Hepatocyte (in vitro differentiated cells): Measurements from ENCODE around the gene BEST1. TPM values are rescaled to one million over a fixed set of nuclear protein-coding genes. Genes with fewer than 3 reads are reported as not detected.

ENCODE experiments used
- DNase-seq: peaks from one replicate; pipeline ENCODE4 v3.0.0-alpha.2; 2016; ENCODE audit warnings: low spot score
- H2AFZ ChIP-seq: fragments of 200-600 bp; sonication (generic); 2 replicates; pipeline ENCODE4 v1.6.0; 2016; ENCODE audit warnings: antibody characterized with exemption, mild to moderate bottlenecking
- H3K27ac ChIP-seq: fragments of 200-600 bp; sonication (generic); 2 replicates; pipeline ENCODE4 v1.5.1; 2016; ENCODE audit warnings: mild to moderate bottlenecking
- H3K27me3 ChIP-seq: fragments of 200-600 bp; sonication (generic); 2 replicates; pipeline ENCODE4 v1.6.1; 2016
- H3K36me3 ChIP-seq: fragments of 200-600 bp; sonication (generic); replicated peaks from 2 replicates; pipeline ENCODE4 v1.5.1; 2016; ENCODE audit warnings: low read depth; ENCODE audit not compliant: insufficient read depth
- H3K4me1 ChIP-seq: fragments of 200-600 bp; sonication (generic); 2 replicates; pipeline ENCODE4 v1.5.1; 2016; ENCODE audit warnings: mild to moderate bottlenecking, moderate library complexity; ENCODE audit not compliant: insufficient read depth
- H3K4me2 ChIP-seq: fragments of 200-600 bp; sonication (generic); 2 replicates; pipeline ENCODE4 v1.6.0; 2016
- H3K4me3 ChIP-seq: fragments of 200-600 bp; sonication (generic); 2 replicates; pipeline ENCODE4 v1.5.1; 2016; ENCODE audit warnings: mild to moderate bottlenecking
- H3K79me2 ChIP-seq: fragments of 200-600 bp; sonication (generic); 2 replicates; pipeline ENCODE4 v1.6.0; 2017; ENCODE audit warnings: mild to moderate bottlenecking
- H3K9me2 ChIP-seq: fragments of 200-600 bp; sonication (generic); replicated peaks from 2 replicates; pipeline ENCODE4 v1.6.0; 2017; ENCODE audit warnings: mild to moderate bottlenecking; ENCODE audit not compliant: insufficient read depth
- H3K9me3 ChIP-seq: fragments of 200-600 bp; sonication (generic); 2 replicates; pipeline ENCODE4 v1.5.1; 2016; ENCODE audit warnings: low read depth, mild to moderate bottlenecking
- H4K20me1 ChIP-seq: fragments of 200-600 bp; sonication (generic); 2 replicates; pipeline ENCODE4 v1.6.0; 2016; ENCODE audit warnings: mild to moderate bottlenecking; ENCODE audit not compliant: insufficient read depth, poor library complexity, severe bottlenecking
- EZH2 ChIP-seq: fragments of 200-600 bp; sonication (generic); IDR thresholded peaks from 2 replicates; pipeline ENCODE4 v1.6.1; 2016; ENCODE audit warnings: antibody characterized with exemption, mild to moderate bottlenecking, borderline replicate concordance
- EZH2phosphoT487 ChIP-seq: fragments of 200-600 bp; sonication (generic); IDR thresholded peaks from one replicate; pipeline ENCODE4 v1.6.1; 2018; ENCODE audit warnings: antibody characterized with exemption, mild to moderate bottlenecking, low read depth, moderate library complexity; ENCODE audit not compliant: unreplicated experiment, severe bottlenecking
- WGBS: methylation state at CpG from one replicate; pipeline ENCODE4 v1.1.6; 2016; ENCODE audit warnings: low lambda C conversion rate; ENCODE audit errors: missing lambda C conversion rate; 5-methylcytosine and 5-hydroxymethylcytosine counted together
- polyA plus RNA-seq: library from polyadenylated mRNA; unstranded; fragments of >200 nt; fragmentation: Nextera tagmentation; extraction: Ambion mirVana; gene quantifications from 2 replicates; pipeline ENCODE4 v1.2.1, GENCODE V29; 2016
- total RNA-seq: library from RNA; depleted of rRNA; stranded (reverse); fragments of >200 nt; gene quantifications from 2 replicates; pipeline ENCODE4 v1.2.3, GENCODE V29; 2014
- TF ChIP-seq, protein P1 (sequence below): fragments of 200-600 bp; sonication (generic); IDR thresholded peaks from 2 replicates; pipeline ENCODE4 v1.5.1; 2016; ENCODE audit warnings: antibody characterized with exemption, mild to moderate bottlenecking; ENCODE audit not compliant: poor library complexity

The BEST1 gene
- total and polyA plus RNA-seq, 2 experiments from 2014 or later, result 3.5 to 5.7 TPM

DNA sequence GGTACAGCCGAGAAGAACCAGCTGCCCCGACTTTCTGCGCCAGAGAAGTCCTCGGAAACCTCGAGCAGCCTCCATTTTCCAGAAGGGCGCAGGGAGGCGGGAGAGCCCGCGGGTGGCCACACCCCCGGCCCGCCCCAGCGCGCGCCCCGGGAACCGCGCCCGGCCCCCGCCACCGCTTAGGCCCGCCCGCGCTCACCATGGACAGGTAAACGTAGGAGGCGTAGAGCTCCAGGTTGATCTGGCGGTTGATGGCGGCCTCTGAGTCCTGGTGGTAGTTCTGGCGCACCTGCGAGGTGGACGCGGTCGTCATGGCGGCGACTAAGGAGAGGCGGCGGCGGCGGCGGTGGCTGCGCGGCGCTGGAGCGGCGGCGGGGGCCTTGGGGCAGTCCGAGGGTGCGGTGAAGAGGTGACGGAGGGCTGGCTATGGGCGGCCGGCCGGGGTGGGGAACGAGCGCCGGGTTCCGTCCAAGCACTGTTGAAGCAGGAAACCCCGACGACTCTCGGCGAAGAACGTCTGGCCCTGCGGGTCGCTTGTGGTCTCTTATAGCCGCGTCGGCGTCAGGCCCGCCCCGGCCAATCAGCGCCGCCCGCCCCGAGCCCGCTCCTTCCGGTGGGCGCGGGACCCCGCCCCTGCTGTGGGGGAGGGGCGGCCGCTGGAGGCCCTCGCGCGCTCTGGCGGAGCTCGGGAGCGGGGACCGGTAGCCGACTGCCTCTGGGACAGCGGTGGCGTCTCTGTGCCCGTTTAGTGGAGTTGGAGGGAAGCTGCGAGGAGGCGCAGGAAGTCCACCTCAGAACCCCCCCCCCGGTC lies 17.2 kb downstream of the BEST1 start, which contains the start of gene FTH1:
Gene FTH1, minus strand, starts transcription at position 519 of the 808 bp plus-strand sequence. Its CDS starts 209 bp downstream, at position 310.
- Histone ChIP-seq H3K4me2 (peak within 1 kb of the TSS; percentile 90), H4K20me1 (peaks cover 34% of the 10 kb centered on the region), H3K4me3 (peak within 1 kb of the TSS; percentile 93), H3K9me3 (no peaks in the 10 kb centered on the region), H3K27ac (peak within 1 kb of the TSS; percentile 98), H3K9me2 (no peaks in the 10 kb centered on the region), H2AFZ (peak within 1 kb of the TSS; percentile 28), H3K36me3 (no peaks in the 10 kb centered on the region), H3K4me1 (peaks cover 40% of the 10 kb centered on the region), H3K27me3 (no peaks in the 10 kb centered on the region), H3K79me2 (peaks cover 55% of the 10 kb centered on the region)
- 2% methylated on average over 56 of the region's 93 CpGs for WGBS
- peak; percentile 97 for DNase-seq
- TF ChIP-seq EZH2phosphoT487 (no peak), EZH2 (no peak)
- TF ChIP-seq, protein P1, sequence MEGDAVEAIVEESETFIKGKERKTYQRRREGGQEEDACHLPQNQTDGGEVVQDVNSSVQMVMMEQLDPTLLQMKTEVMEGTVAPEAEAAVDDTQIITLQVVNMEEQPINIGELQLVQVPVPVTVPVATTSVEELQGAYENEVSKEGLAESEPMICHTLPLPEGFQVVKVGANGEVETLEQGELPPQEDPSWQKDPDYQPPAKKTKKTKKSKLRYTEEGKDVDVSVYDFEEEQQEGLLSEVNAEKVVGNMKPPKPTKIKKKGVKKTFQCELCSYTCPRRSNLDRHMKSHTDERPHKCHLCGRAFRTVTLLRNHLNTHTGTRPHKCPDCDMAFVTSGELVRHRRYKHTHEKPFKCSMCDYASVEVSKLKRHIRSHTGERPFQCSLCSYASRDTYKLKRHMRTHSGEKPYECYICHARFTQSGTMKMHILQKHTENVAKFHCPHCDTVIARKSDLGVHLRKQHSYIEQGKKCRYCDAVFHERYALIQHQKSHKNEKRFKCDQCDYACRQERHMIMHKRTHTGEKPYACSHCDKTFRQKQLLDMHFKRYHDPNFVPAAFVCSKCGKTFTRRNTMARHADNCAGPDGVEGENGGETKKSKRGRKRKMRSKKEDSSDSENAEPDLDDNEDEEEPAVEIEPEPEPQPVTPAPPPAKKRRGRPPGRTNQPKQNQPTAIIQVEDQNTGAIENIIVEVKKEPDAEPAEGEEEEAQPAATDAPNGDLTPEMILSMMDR, result no peak

DNA sequence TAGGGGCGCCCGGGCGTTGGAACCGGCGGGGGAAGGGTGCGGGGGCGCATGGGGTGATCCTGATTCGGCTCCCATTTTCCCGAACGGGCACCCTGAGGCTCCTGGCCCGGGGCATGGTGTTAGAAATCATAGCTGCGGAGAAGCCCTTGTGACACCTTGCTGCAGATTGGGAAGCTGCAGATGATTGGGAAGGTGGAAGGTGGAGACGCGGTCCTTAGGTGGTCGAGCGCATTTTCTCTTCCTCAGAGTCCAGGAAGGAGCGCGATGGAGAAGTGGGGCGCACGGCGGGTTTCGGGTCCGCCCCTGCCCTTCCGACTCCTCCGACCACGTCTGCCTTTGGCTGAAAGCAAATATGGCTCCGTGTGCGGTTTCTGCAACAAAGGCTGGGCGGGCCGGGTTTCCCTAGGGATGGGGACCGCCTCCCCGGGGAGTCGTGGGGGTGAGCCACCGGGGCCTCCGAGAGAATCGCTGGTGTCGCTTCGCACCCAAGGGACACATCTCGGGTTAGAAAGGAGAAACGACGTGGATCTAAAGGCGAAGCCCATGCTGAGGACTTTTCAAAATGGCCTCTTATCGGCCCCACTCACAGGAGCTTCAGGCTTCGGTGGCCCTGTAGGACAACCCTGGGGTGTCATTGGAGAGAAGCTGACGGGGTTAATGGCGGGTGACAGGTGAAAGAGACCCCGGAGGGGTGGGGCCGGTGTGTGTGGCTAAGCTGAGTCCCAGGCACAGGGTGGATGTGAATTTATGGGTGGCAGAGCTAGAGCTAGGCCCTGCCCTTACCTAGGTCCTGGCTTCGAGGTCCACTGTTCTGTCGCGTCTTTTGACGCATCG lies 18.0 kb downstream of the BEST1 start:
- H4K20me1 ChIP-seq, result peaks cover 34% of the 10 kb centered on the region
- H3K79me2 ChIP-seq, result peaks cover 55% of the 10 kb centered on the region
- H2AFZ ChIP-seq, result peak overlapping the region; percentile 28
- TF ChIP-seq EZH2phosphoT487 (no peak), EZH2 (no peak)
- TF ChIP-seq, protein P1, result no peak
- H3K27ac ChIP-seq, result peak overlapping the region; percentile 98
- WGBS, result 17% methylated on average over 46 of the region's 53 CpGs
- H3K36me3 ChIP-seq, result no peaks in the 10 kb centered on the region
- peak; percentile 53 for DNase-seq
- peaks cover 46% of the 10 kb centered on the region for H3K4me1 ChIP-seq
- H3K9me2 ChIP-seq, result no peaks in the 10 kb centered on the region
- H3K27me3 ChIP-seq, result no peaks in the 10 kb centered on the region
- H3K4me2 ChIP-seq, result peak overlapping the region; percentile 89
- H3K4me3 ChIP-seq, result peak overlapping the region; percentile 78
- no peaks in the 10 kb centered on the region for H3K9me3 ChIP-seq

DNA sequence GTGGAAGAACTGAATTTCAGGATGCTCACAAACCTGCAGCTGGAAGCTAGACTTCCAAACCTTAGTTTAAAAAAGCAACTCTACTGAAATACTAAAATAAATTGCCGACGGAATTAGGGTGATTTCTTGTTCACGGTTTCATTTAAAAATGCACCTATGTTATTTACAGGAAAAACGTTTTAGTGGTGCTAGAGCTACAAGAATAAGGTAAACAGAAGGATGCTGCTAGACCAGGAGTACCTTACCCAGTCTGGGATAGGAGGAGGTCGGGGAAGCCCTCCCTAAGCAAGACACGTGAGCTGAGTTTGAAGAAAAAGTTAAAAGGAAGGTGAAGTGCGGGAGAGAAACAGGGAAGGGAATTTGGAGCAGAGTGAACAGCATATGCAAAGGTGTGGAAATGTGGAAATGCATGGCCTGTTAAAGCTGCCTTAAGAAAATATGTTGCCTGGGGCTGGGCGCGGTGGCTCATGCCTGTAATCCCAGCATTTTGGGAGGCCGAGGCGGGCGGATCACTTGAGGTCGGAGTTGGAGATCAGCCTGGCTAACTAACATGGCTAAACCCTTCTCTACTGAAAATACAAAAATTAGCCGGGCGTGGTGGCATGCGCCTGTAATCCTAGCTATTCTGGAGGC lies 18.7 kb downstream of the BEST1 start:
- WGBS, result 89% methylated on average over 16 of the region's 16 CpGs
- TF ChIP-seq, protein P1, result no peak
- TF ChIP-seq EZH2 (no peak), EZH2phosphoT487 (no peak)
- H3K27me3 ChIP-seq, result no peaks in the 10 kb centered on the region
- peak overlapping the region; percentile 98 for H3K27ac ChIP-seq
- no peaks in the 10 kb centered on the region for H3K9me3 ChIP-seq
- peaks cover 55% of the 10 kb centered on the region for H3K79me2 ChIP-seq
- no peak overlapping the region for H3K4me3 ChIP-seq
- no peak for DNase-seq
- H3K36me3 ChIP-seq, result no peaks in the 10 kb centered on the region
- H3K4me2 ChIP-seq, result peak overlapping the region; percentile 89
- no peaks in the 10 kb centered on the region for H3K9me2 ChIP-seq
- peaks cover 34% of the 10 kb centered on the region for H4K20me1 ChIP-seq
- peaks cover 53% of the 10 kb centered on the region for H3K4me1 ChIP-seq
- H2AFZ ChIP-seq, result peak overlapping the region; percentile 28
